GM12865 (cell line): Measurements from ENCODE around the gene OR2Y1.

ENCODE experiments used
- DNase-seq: peaks from one replicate; pipeline ENCODE4 v3.0.0; 2010; ENCODE audit warnings: low read depth
- H3K4me3 ChIP-seq: 2 replicates; pipeline ENCODE4 v1.5.1; 2011; ENCODE audit warnings: mild to moderate bottlenecking, low read depth, low read length, control low read depth
- CTCF ChIP-seq: IDR thresholded peaks from 2 replicates; pipeline ENCODE4 v1.5.1; 2011; ENCODE audit warnings: low read length, control low read depth, low read depth, inconsistent platforms; ENCODE audit not compliant: insufficient read depth; ENCODE audit errors: missing control alignments

Gene OR2Y1

GRCh38 chr5:180690562-180690961 is 49.3 kb downstream of the OR2Y1 start:
- no peak for TF ChIP-seq CTCF
- no peak for DNase-seq
- H3K4me3 ChIP-seq = no peak overlapping the region

- DNase-seq = no peak
- H3K4me3 ChIP-seq = no peak overlapping the region
- no peak for TF ChIP-seq CTCF
Observed at GRCh38 chr5:180689775-180690174, 50.1 kb downstream of the OR2Y1 start.
